Hepatocyte (in vitro differentiated cells): ENCODE measurements around the gene MTRFR. TPM values are rescaled to one million over a fixed set of nuclear protein-coding genes. Genes with fewer than 3 reads are reported as not detected.

Experiments
- DNase-seq: peaks from one replicate; pipeline ENCODE4 v3.0.0-alpha.2; 2016; ENCODE audit warnings: low spot score
- H2AFZ ChIP-seq: fragments of 200-600 bp; sonication (generic); 2 replicates; pipeline ENCODE4 v1.6.0; 2016; ENCODE audit warnings: antibody characterized with exemption, mild to moderate bottlenecking
- H3K27ac ChIP-seq: fragments of 200-600 bp; sonication (generic); 2 replicates; pipeline ENCODE4 v1.5.1; 2016; ENCODE audit warnings: mild to moderate bottlenecking
- H3K27me3 ChIP-seq: fragments of 200-600 bp; sonication (generic); 2 replicates; pipeline ENCODE4 v1.6.1; 2016
- H3K36me3 ChIP-seq: fragments of 200-600 bp; sonication (generic); replicated peaks from 2 replicates; pipeline ENCODE4 v1.5.1; 2016; ENCODE audit warnings: low read depth; ENCODE audit not compliant: insufficient read depth
- H3K4me1 ChIP-seq: fragments of 200-600 bp; sonication (generic); 2 replicates; pipeline ENCODE4 v1.5.1; 2016; ENCODE audit warnings: mild to moderate bottlenecking, moderate library complexity; ENCODE audit not compliant: insufficient read depth
- H3K4me2 ChIP-seq: fragments of 200-600 bp; sonication (generic); 2 replicates; pipeline ENCODE4 v1.6.0; 2016
- H3K4me3 ChIP-seq: fragments of 200-600 bp; sonication (generic); 2 replicates; pipeline ENCODE4 v1.5.1; 2016; ENCODE audit warnings: mild to moderate bottlenecking
- H3K79me2 ChIP-seq: fragments of 200-600 bp; sonication (generic); 2 replicates; pipeline ENCODE4 v1.6.0; 2017; ENCODE audit warnings: mild to moderate bottlenecking
- H3K9me2 ChIP-seq: fragments of 200-600 bp; sonication (generic); replicated peaks from 2 replicates; pipeline ENCODE4 v1.6.0; 2017; ENCODE audit warnings: mild to moderate bottlenecking; ENCODE audit not compliant: insufficient read depth
- H3K9me3 ChIP-seq: fragments of 200-600 bp; sonication (generic); 2 replicates; pipeline ENCODE4 v1.5.1; 2016; ENCODE audit warnings: low read depth, mild to moderate bottlenecking
- H4K20me1 ChIP-seq: fragments of 200-600 bp; sonication (generic); 2 replicates; pipeline ENCODE4 v1.6.0; 2016; ENCODE audit warnings: mild to moderate bottlenecking; ENCODE audit not compliant: insufficient read depth, poor library complexity, severe bottlenecking
- EZH2 ChIP-seq: fragments of 200-600 bp; sonication (generic); IDR thresholded peaks from 2 replicates; pipeline ENCODE4 v1.6.1; 2016; ENCODE audit warnings: antibody characterized with exemption, mild to moderate bottlenecking, borderline replicate concordance
- EZH2phosphoT487 ChIP-seq: fragments of 200-600 bp; sonication (generic); IDR thresholded peaks from one replicate; pipeline ENCODE4 v1.6.1; 2018; ENCODE audit warnings: antibody characterized with exemption, mild to moderate bottlenecking, low read depth, moderate library complexity; ENCODE audit not compliant: unreplicated experiment, severe bottlenecking
- WGBS: methylation state at CpG from one replicate; pipeline ENCODE4 v1.1.6; 2016; ENCODE audit warnings: low lambda C conversion rate; ENCODE audit errors: missing lambda C conversion rate; 5-methylcytosine and 5-hydroxymethylcytosine counted together
- polyA plus RNA-seq: library from polyadenylated mRNA; unstranded; fragments of >200 nt; fragmentation: Nextera tagmentation; extraction: Ambion mirVana; gene quantifications from 2 replicates; pipeline ENCODE4 v1.2.1, GENCODE V29; 2016
- total RNA-seq: library from RNA; depleted of rRNA; stranded (reverse); fragments of >200 nt; gene quantifications from 2 replicates; pipeline ENCODE4 v1.2.3, GENCODE V29; 2014
- TF ChIP-seq, protein P1 (sequence below): fragments of 200-600 bp; sonication (generic); IDR thresholded peaks from 2 replicates; pipeline ENCODE4 v1.5.1; 2016; ENCODE audit warnings: antibody characterized with exemption, mild to moderate bottlenecking; ENCODE audit not compliant: poor library complexity

MTRFR gene
- total and polyA plus RNA-seq, 2 experiments from 2014 or later: 13.3 to 13.8 TPM

DNA sequence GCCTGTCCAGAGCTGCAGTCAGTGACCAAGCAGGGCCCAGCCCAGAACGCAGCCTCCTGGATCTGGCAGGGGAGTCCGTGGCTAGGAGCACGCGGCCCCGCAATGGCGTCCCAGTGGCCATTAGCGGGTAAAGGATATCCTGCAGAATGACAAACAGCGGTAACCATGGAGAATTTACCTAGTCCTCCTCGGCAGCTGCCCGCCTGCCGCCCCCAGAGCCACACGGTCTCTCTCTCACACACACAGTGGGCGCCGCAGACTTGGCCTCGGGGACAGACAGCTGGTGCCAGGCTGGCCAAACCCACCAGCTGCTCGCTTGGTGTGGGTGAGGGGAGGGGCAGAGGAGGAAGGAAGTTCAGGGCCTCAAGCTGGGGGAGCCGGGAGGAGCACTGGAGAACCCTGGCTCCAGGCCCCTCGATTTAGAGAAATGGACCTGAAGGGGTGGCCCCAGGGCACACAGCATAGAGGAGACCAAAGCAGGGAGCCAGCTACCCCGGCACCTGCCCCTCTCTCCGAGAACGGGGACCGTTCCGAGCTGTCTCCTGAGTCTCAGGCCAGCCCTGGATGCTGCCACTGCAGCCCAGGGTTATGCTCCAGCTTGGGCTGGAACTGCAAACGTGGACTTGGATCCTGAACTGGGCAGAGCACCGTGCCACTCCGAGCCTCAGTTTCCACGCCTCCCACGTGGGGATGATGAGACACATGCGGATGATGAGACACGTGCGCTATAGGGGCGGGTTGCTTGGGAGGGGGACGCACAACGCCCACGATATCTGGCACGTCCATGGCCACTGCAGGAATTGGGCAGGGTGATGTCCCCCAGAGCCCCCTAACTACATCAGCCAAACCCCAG, 35.0 kb downstream of the MTRFR start:
- Histone ChIP-seq H3K27ac (peak overlapping the region; percentile 96), H4K20me1 (peaks cover 26% of the 10 kb centered on the region), H3K4me3 (no peak overlapping the region), H2AFZ (no peak overlapping the region), H3K27me3 (no peaks in the 10 kb centered on the region), H3K4me2 (peak overlapping the region; percentile 98), H3K4me1 (peaks cover 16% of the 10 kb centered on the region), H3K9me3 (no peaks in the 10 kb centered on the region), H3K9me2 (no peaks in the 10 kb centered on the region), H3K36me3 (no peaks in the 10 kb centered on the region), H3K79me2 (peaks cover 67% of the 10 kb centered on the region)
- TF ChIP-seq EZH2phosphoT487 (no peak), EZH2 (no peak)
- TF ChIP-seq, protein P1, sequence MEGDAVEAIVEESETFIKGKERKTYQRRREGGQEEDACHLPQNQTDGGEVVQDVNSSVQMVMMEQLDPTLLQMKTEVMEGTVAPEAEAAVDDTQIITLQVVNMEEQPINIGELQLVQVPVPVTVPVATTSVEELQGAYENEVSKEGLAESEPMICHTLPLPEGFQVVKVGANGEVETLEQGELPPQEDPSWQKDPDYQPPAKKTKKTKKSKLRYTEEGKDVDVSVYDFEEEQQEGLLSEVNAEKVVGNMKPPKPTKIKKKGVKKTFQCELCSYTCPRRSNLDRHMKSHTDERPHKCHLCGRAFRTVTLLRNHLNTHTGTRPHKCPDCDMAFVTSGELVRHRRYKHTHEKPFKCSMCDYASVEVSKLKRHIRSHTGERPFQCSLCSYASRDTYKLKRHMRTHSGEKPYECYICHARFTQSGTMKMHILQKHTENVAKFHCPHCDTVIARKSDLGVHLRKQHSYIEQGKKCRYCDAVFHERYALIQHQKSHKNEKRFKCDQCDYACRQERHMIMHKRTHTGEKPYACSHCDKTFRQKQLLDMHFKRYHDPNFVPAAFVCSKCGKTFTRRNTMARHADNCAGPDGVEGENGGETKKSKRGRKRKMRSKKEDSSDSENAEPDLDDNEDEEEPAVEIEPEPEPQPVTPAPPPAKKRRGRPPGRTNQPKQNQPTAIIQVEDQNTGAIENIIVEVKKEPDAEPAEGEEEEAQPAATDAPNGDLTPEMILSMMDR: no peak
- 83% methylated on average over 35 of the region's 36 CpGs for WGBS
- DNase-seq: peak; percentile 20

DNA sequence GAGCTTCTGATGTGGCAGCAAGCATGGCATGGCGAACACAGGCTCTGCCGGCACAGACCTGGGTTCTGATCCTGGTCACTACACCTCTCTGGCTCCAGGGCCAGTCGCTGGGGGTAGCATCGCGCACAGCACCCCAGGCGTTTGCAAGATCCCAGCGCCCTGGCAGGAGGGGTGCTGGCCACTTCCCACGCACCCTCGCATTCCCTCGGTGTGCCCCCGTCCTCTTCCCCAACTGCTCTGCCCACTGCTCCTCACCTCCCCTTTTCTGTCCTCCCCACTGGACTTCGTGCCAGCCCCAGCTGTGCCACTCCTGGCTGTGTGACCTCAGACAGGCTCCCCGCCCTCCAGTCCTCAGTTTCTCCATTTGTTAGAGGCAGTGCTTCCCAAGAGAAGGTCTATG, 35.6 kb downstream of the MTRFR start:
- peak overlapping the region; percentile 98 for H3K4me2 ChIP-seq
- no peak for DNase-seq
- peaks cover 26% of the 10 kb centered on the region for H4K20me1 ChIP-seq
- H3K4me1 ChIP-seq: peaks cover 16% of the 10 kb centered on the region
- peak overlapping the region; percentile 96 for H3K27ac ChIP-seq
- no peaks in the 10 kb centered on the region for H3K9me2 ChIP-seq
- no peaks in the 10 kb centered on the region for H3K27me3 ChIP-seq
- WGBS: 93% methylated on average over 11 of the region's 13 CpGs
- H2AFZ ChIP-seq: peak overlapping the region; percentile 9
- no peaks in the 10 kb centered on the region for H3K9me3 ChIP-seq
- H3K36me3 ChIP-seq: no peaks in the 10 kb centered on the region
- TF ChIP-seq EZH2: no peak
- TF ChIP-seq, protein P1: no peak
- no peak for TF ChIP-seq EZH2phosphoT487
- peaks cover 64% of the 10 kb centered on the region for H3K79me2 ChIP-seq
- no peak overlapping the region for H3K4me3 ChIP-seq

DNA sequence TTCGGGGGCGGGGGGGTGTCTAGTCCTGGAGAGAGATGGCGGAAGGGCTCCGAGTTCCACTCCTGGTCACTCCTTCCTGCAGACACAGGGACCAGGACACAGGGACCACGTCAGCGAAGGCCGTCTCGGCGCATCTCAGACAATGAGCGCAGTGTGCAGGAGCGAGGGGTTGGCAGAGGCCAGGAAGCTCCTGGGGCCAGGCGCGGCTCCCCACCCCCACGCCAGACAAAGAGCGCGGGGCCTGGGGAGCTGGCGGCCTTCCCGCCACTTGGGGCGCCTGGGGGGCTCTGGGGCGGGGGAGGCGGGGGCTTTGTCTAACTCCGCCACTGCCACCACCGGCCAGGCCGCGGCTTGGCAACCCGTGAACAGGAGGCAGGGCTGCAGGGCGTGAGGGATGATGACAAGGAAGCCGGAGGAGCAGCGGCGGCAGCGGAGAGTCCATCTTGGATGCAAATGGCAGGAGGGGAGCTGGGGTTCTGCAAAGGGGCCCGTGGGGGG, 36.2 kb downstream of the MTRFR start:
- whole genome bisulfite sequencing: 11% methylated on average over 23 of the region's 32 CpGs
- Histone ChIP-seq H3K27me3 (no peaks in the 10 kb centered on the region), H2AFZ (peak overlapping the region; percentile 9), H3K9me3 (no peaks in the 10 kb centered on the region), H3K4me2 (peak overlapping the region; percentile 98), H3K4me3 (peak overlapping the region; percentile 78), H3K4me1 (peaks cover 16% of the 10 kb centered on the region), H4K20me1 (peaks cover 25% of the 10 kb centered on the region), H3K27ac (peak overlapping the region; percentile 96), H3K36me3 (no peaks in the 10 kb centered on the region), H3K9me2 (no peaks in the 10 kb centered on the region), H3K79me2 (peaks cover 62% of the 10 kb centered on the region)
- TF ChIP-seq, protein P1: peak; percentile 33
- no peak for TF ChIP-seq EZH2phosphoT487
- DNase-seq: peak; percentile 89
